ENCODE data around the gene FXYD3.
A peak's percentile ranks its signal among the peaks of the same experiment; 100 is the strongest.

FXYD3 gene

DNA sequence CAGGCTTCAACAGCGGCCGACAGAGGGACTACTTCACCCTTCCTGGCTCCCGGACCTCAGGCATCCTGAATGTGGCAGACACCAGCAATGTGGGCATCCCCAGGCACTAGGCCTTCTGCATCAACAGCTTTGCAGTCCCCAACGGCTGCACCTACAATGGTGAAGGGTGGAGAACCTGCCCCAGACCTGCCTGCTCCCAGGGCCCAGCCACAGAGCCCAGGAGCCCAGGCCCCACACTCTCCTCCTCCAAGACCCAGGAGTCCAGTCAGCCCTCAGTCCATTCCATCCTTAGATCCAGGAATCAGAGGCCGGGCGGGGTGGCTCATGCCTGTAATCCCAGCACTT lies 39.6 kb upstream of the FXYD3 start:
- no CpG with 5 or more reads among the region's 6 CpGs for WGBS (ENCODE audit: extremely low coverage, insufficient coverage, low lambda C conversion rate)
- H4K5ac ChIP-seq (ENCODE audit: low read length) = no peak overlapping the region
- no peak overlapping the region for H2BK15ac ChIP-seq (replicated peaks; ENCODE audit: low read depth)
- no peak overlapping the region for H3K56ac ChIP-seq (ENCODE audit: low read length)
- no peaks in the 10 kb centered on the region for H3K27me3 ChIP-seq (ENCODE audit: insufficient read depth, low read length, poor library complexity)
- no peaks in the 10 kb centered on the region for H3K4me1 ChIP-seq (ENCODE audit: control insufficient read depth, low read depth, low read length)
- no peak overlapping the region for H3K27ac ChIP-seq (ENCODE audit: low read depth, low read length)
- no peaks in the 10 kb centered on the region for H3K36me3 ChIP-seq (ENCODE audit: control insufficient read depth, insufficient read depth, low read length)
- H2BK5ac ChIP-seq (ENCODE audit: low read length) = no peak overlapping the region
- no peaks in the 10 kb centered on the region for H3K79me2 ChIP-seq (ENCODE audit: control insufficient read depth, insufficient read depth, low read length)
- no peak overlapping the region for H2AK5ac ChIP-seq (ENCODE audit: low read length)
- DNase-seq = no peak
- no peak overlapping the region for H3K9ac ChIP-seq (ENCODE audit: low read length)
- no peak overlapping the region for H3K23ac ChIP-seq (ENCODE audit: low read length)
- H3K18ac ChIP-seq (ENCODE audit: low read length) = no peak overlapping the region
- no peaks in the 10 kb centered on the region for H3K79me1 ChIP-seq (ENCODE audit: low read length)
- no peak overlapping the region for H3K4me3 ChIP-seq (ENCODE audit: low read length)
- no peak overlapping the region for H3K4me2 ChIP-seq (ENCODE audit: low read length)
- H3K4ac ChIP-seq (ENCODE audit: low read depth, low read length) = no peak overlapping the region
- no peak overlapping the region for H4K8ac ChIP-seq (ENCODE audit: low read depth, low read length)
- no peak overlapping the region for H2BK120ac ChIP-seq (ENCODE audit: low read depth, low read length)

DNA sequence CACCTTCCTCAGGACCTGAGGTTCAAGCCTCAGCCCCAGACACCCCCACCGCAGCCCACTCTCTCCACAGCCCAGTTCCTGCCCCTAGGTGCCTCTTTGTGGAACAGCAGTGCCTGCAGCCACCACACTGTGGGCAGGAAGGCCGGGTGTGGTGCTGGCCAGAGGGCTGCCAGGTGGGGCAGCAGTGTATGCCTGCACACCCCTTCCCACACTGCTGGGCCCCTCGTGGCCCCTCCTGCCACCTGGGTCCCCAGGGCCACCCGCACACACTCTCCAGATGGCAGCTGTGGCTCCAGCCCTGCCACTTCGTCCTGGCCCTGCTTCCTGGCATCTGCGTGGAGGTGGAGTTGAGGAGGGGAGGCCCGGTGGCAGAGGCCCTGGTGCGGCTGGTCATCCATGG lies 39.0 kb upstream of the FXYD3 start:
- Histone ChIP-seq H3K9ac (ENCODE audit: low read length) (no peak overlapping the region), H4K8ac (ENCODE audit: low read depth, low read length) (no peak overlapping the region), H3K36me3 (ENCODE audit: control insufficient read depth, insufficient read depth, low read length) (no peaks in the 10 kb centered on the region), H3K56ac (ENCODE audit: low read length) (no peak overlapping the region), H2BK15ac (replicated peaks; ENCODE audit: low read depth) (no peak overlapping the region), H3K4me3 (ENCODE audit: low read length) (no peak overlapping the region), H3K79me2 (ENCODE audit: control insufficient read depth, insufficient read depth, low read length) (no peaks in the 10 kb centered on the region), H2AK5ac (ENCODE audit: low read length) (no peak overlapping the region), H3K27ac (ENCODE audit: low read depth, low read length) (no peak overlapping the region), H3K4me1 (ENCODE audit: control insufficient read depth, low read depth, low read length) (no peaks in the 10 kb centered on the region), H2BK5ac (ENCODE audit: low read length) (no peak overlapping the region), H3K23ac (ENCODE audit: low read length) (no peak overlapping the region), H2BK120ac (ENCODE audit: low read depth, low read length) (no peak overlapping the region), H3K4ac (ENCODE audit: low read depth, low read length) (no peak overlapping the region), H3K27me3 (ENCODE audit: insufficient read depth, low read length, poor library complexity) (no peaks in the 10 kb centered on the region), H3K18ac (ENCODE audit: low read length) (no peak overlapping the region), H3K4me2 (ENCODE audit: low read length) (no peak overlapping the region), H3K79me1 (ENCODE audit: low read length) (no peaks in the 10 kb centered on the region), H4K5ac (ENCODE audit: low read length) (no peak overlapping the region)
- WGBS (ENCODE audit: extremely low coverage, insufficient coverage, low lambda C conversion rate) = no CpG with 5 or more reads among the region's 8 CpGs
- DNase-seq = no peak

DNA sequence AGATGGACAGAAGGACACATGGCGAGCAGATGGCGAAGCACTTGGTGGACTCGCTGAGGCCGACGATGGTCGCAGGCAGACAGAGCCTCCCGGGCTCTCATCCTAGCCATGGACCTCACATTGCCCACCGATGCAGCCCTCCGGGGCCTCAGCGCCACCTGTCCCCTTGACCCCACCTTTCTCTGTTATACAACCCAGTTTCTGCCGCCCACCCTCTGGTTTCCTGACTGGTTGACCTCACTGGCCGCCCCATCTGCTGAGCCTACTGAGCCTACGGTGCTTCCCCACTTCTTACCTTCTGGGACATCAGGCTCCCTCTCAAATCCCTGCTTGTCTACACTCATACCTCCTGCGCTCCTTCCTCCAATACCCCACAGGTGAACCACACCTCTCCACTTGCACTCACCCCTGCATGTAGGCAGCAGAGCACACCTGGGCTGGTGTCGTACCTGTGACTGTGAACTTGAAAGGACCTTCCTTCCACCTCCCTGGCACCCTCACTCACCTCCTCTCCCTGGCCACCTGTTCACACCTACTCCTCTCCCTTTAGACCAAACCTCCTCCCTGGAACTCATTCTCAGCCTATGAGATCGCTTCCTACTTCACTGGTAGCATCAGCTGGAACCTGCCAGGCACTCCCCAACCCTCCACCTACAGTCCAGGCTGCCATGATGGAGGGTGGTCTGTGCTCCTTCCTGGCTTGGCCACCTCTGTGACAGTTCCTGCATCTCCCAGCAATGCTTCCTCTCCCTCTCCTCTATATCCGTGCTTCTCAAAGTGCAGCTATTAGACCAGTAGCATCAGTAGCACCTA lies 38.0 kb upstream of the FXYD3 start:
- Histone ChIP-seq H3K27ac (ENCODE audit: low read depth, low read length) (no peak overlapping the region), H3K4me1 (ENCODE audit: control insufficient read depth, low read depth, low read length) (no peaks in the 10 kb centered on the region), H3K27me3 (ENCODE audit: insufficient read depth, low read length, poor library complexity) (no peaks in the 10 kb centered on the region), H3K23ac (ENCODE audit: low read length) (no peak overlapping the region), H3K4me2 (ENCODE audit: low read length) (no peak overlapping the region), H3K4me3 (ENCODE audit: low read length) (no peak overlapping the region), H3K79me1 (ENCODE audit: low read length) (no peaks in the 10 kb centered on the region), H2AK5ac (ENCODE audit: low read length) (no peak overlapping the region), H4K5ac (ENCODE audit: low read length) (no peak overlapping the region), H3K18ac (ENCODE audit: low read length) (no peak overlapping the region), H2BK15ac (replicated peaks; ENCODE audit: low read depth) (no peak overlapping the region), H3K56ac (ENCODE audit: low read length) (no peak overlapping the region), H2BK120ac (ENCODE audit: low read depth, low read length) (no peak overlapping the region), H3K4ac (ENCODE audit: low read depth, low read length) (no peak overlapping the region), H3K36me3 (ENCODE audit: control insufficient read depth, insufficient read depth, low read length) (no peaks in the 10 kb centered on the region), H2BK5ac (ENCODE audit: low read length) (no peak overlapping the region), H3K9ac (ENCODE audit: low read length) (no peak overlapping the region), H4K8ac (ENCODE audit: low read depth, low read length) (no peak overlapping the region), H3K79me2 (ENCODE audit: control insufficient read depth, insufficient read depth, low read length) (no peaks in the 10 kb centered on the region)
- DNase-seq = peak; percentile 59
- no CpG with 5 or more reads among the region's 17 CpGs for WGBS (ENCODE audit: extremely low coverage, insufficient coverage, low lambda C conversion rate)

DNA sequence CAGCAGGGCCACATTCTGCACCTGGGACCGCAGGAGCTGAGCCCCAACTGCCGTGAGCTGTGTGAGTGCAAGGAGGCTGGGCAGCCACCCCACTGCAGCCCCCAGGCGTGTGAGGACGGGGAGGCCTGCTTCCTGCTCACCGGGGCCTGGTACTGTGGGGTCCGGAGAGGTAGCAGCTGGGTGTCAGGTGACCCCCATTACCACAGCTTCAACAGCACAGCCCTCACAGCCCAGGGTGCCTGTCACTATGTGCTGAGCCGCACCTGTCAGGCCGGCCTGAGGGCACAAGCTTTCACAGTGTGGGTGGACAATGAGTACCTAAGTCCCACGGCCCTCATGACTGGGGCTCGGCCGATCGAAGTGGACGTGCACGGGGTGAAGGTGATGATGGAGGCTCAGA lies 35.8 kb upstream of the FXYD3 start:
- H2BK5ac ChIP-seq (ENCODE audit: low read length) = no peak overlapping the region
- H3K4me2 ChIP-seq (ENCODE audit: low read length) = no peak overlapping the region
- H3K27me3 ChIP-seq (ENCODE audit: insufficient read depth, low read length, poor library complexity) = no peaks in the 10 kb centered on the region
- no peak for DNase-seq
- H3K9ac ChIP-seq (ENCODE audit: low read length) = no peak overlapping the region
- no CpG with 5 or more reads among the region's 14 CpGs for WGBS (ENCODE audit: extremely low coverage, insufficient coverage, low lambda C conversion rate)
- no peak overlapping the region for H3K56ac ChIP-seq (ENCODE audit: low read length)
- H4K5ac ChIP-seq (ENCODE audit: low read length) = no peak overlapping the region
- no peaks in the 10 kb centered on the region for H3K4me1 ChIP-seq (ENCODE audit: control insufficient read depth, low read depth, low read length)
- H2BK120ac ChIP-seq (ENCODE audit: low read depth, low read length) = no peak overlapping the region
- no peak overlapping the region for H3K4me3 ChIP-seq (ENCODE audit: low read length)
- no peaks in the 10 kb centered on the region for H3K36me3 ChIP-seq (ENCODE audit: control insufficient read depth, insufficient read depth, low read length)
- H4K8ac ChIP-seq (ENCODE audit: low read depth, low read length) = no peak overlapping the region
- no peak overlapping the region for H2BK15ac ChIP-seq (replicated peaks; ENCODE audit: low read depth)
- H2AK5ac ChIP-seq (ENCODE audit: low read length) = no peak overlapping the region
- H3K23ac ChIP-seq (ENCODE audit: low read length) = no peak overlapping the region
- no peak overlapping the region for H3K18ac ChIP-seq (ENCODE audit: low read length)
- no peak overlapping the region for H3K27ac ChIP-seq (ENCODE audit: low read depth, low read length)
- no peaks in the 10 kb centered on the region for H3K79me1 ChIP-seq (ENCODE audit: low read length)
- no peak overlapping the region for H3K4ac ChIP-seq (ENCODE audit: low read depth, low read length)
- no peaks in the 10 kb centered on the region for H3K79me2 ChIP-seq (ENCODE audit: control insufficient read depth, insufficient read depth, low read length)

DNA sequence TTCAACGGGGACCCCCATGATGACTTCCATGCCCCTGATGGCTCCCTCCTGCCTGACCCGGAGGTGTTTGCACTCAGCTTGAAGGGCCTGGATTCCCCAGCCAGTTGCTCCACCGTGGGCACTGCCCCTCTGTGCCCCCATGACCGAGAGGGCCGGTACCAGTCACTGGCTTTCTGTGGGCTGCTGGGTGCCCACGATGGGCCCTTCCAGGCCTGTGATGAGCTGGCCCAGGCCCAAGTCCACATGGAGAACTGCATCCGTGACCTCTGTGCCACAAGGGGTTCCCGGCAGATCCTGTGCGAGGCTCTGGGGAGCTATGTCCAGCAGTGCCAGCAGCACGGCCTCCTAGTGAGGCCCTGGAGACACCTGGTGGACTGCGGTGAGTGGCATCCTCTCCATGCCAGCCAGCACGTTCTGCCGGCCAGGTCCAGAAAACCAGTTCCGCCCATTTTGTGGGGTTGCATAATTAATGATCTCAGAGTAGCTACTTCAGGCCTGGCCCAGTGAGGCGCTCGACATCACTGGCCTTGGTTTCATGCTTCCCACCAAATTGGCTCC lies 34.9 kb upstream of the FXYD3 start:
- Histone ChIP-seq H3K9ac (ENCODE audit: low read length) (no peak overlapping the region), H3K18ac (ENCODE audit: low read length) (no peak overlapping the region), H3K79me2 (ENCODE audit: control insufficient read depth, insufficient read depth, low read length) (no peaks in the 10 kb centered on the region), H3K79me1 (ENCODE audit: low read length) (no peaks in the 10 kb centered on the region), H3K4me2 (ENCODE audit: low read length) (no peak overlapping the region), H3K4me1 (ENCODE audit: control insufficient read depth, low read depth, low read length) (no peaks in the 10 kb centered on the region), H2BK120ac (ENCODE audit: low read depth, low read length) (no peak overlapping the region), H4K5ac (ENCODE audit: low read length) (no peak overlapping the region), H4K8ac (ENCODE audit: low read depth, low read length) (no peak overlapping the region), H3K27ac (ENCODE audit: low read depth, low read length) (no peak overlapping the region), H3K4me3 (ENCODE audit: low read length) (no peak overlapping the region), H2BK5ac (ENCODE audit: low read length) (no peak overlapping the region), H3K23ac (ENCODE audit: low read length) (no peak overlapping the region), H2AK5ac (ENCODE audit: low read length) (no peak overlapping the region), H3K4ac (ENCODE audit: low read depth, low read length) (no peak overlapping the region), H3K27me3 (ENCODE audit: insufficient read depth, low read length, poor library complexity) (no peaks in the 10 kb centered on the region), H3K56ac (ENCODE audit: low read length) (no peak overlapping the region), H2BK15ac (replicated peaks; ENCODE audit: low read depth) (no peak overlapping the region), H3K36me3 (ENCODE audit: control insufficient read depth, insufficient read depth, low read length) (no peaks in the 10 kb centered on the region)
- no peak for DNase-seq
- no CpG with 5 or more reads among the region's 16 CpGs for WGBS (ENCODE audit: extremely low coverage, insufficient coverage, low lambda C conversion rate)

DNA sequence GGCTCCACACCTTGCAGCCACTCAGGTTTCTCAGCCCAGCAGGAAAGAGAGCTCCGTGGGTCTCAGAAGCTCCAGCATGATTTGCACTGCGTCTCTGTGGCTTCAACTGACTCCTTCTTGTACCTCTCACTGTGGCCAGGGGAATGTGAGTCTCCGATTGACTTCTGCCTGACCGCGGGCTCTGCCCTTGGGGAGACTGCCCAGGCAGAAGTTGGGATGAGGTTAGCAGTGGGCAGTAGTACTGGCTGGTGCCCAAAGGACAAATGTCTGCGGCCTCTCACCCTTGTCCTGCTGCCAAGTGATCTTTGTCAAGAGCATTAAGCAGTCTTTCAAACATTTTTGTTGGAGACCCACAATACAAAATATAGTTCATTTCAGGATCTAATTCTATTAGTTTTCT lies 34.4 kb upstream of the FXYD3 start:
- no peak overlapping the region for H3K56ac ChIP-seq (ENCODE audit: low read length)
- no peak overlapping the region for H3K9ac ChIP-seq (ENCODE audit: low read length)
- H2BK15ac ChIP-seq (replicated peaks; ENCODE audit: low read depth) = no peak overlapping the region
- no peak overlapping the region for H3K23ac ChIP-seq (ENCODE audit: low read length)
- H3K18ac ChIP-seq (ENCODE audit: low read length) = no peak overlapping the region
- H3K79me1 ChIP-seq (ENCODE audit: low read length) = no peaks in the 10 kb centered on the region
- H2AK5ac ChIP-seq (ENCODE audit: low read length) = no peak overlapping the region
- H3K36me3 ChIP-seq (ENCODE audit: control insufficient read depth, insufficient read depth, low read length) = no peaks in the 10 kb centered on the region
- H3K4ac ChIP-seq (ENCODE audit: low read depth, low read length) = no peak overlapping the region
- H2BK5ac ChIP-seq (ENCODE audit: low read length) = no peak overlapping the region
- H3K4me2 ChIP-seq (ENCODE audit: low read length) = no peak overlapping the region
- H3K27me3 ChIP-seq (ENCODE audit: insufficient read depth, low read length, poor library complexity) = no peaks in the 10 kb centered on the region
- no peaks in the 10 kb centered on the region for H3K4me1 ChIP-seq (ENCODE audit: control insufficient read depth, low read depth, low read length)
- H2BK120ac ChIP-seq (ENCODE audit: low read depth, low read length) = no peak overlapping the region
- no peak for DNase-seq
- WGBS (ENCODE audit: extremely low coverage, insufficient coverage, low lambda C conversion rate) = no CpG with 5 or more reads among the region's 6 CpGs
- no peak overlapping the region for H4K5ac ChIP-seq (ENCODE audit: low read length)
- H3K27ac ChIP-seq (ENCODE audit: low read depth, low read length) = no peak overlapping the region
- H3K4me3 ChIP-seq (ENCODE audit: low read length) = no peak overlapping the region
- H4K8ac ChIP-seq (ENCODE audit: low read depth, low read length) = no peak overlapping the region
- H3K79me2 ChIP-seq (ENCODE audit: control insufficient read depth, insufficient read depth, low read length) = no peaks in the 10 kb centered on the region

Measured in mesendoderm (in vitro differentiated cells).